Iris pigment epithelial cell (primary cell): ENCODE measurements around the gene KLF1.
A peak's percentile ranks its signal among the peaks of the same experiment; 100 is the strongest.
"Not testable (repeated sequence)": the region's sequence is repeated elsewhere in the genome, so short reads cannot be mapped to it uniquely, and the experiment has no call there.

Source experiments
- DNase-seq: peaks from one replicate; pipeline ENCODE4 v3.0.0-alpha.2; 2011; ENCODE audit warnings: low read depth

KLF1 gene

GRCh38 chr19:12867120-12868099, 19.6 kb downstream of the KLF1 start:
- peak; percentile 55 for DNase-seq

GRCh38 chr19:12866416-12867119, 20.4 kb downstream of the KLF1 start:
- DNase-seq, result no peak

- DNase-seq, result no peak
Measured at GRCh38 chr19:12865746-12866415, 21.1 kb downstream of the KLF1 start.

GRCh38 chr19:12864721-12865715, 22.0 kb downstream of the KLF1 start:
- DNase-seq, result no peak

GRCh38 chr19:12864143-12864542, 22.9 kb downstream of the KLF1 start:
- no peak for DNase-seq

GRCh38 chr19:12859546-12859945, 27.5 kb downstream of the KLF1 start:
- no peak for DNase-seq

GRCh38 chr19:12858041-12858928, 28.7 kb downstream of the KLF1 start:
- DNase-seq, result no peak

GRCh38 chr19:12856653-12857052, 30.3 kb downstream of the KLF1 start:
- DNase-seq, result no peak

- peak; percentile 71 for DNase-seq
Measured at GRCh38 chr19:12847159-12848139, 39.6 kb downstream of the KLF1 start.

- not testable (repeated sequence) for DNase-seq
Measured at GRCh38 chr19:12846613-12847012, 40.4 kb downstream of the KLF1 start.

- DNase-seq, result no peak
Measured at GRCh38 chr19:12843999-12844732, 42.8 kb downstream of the KLF1 start.

- DNase-seq, result no peak
Measured at GRCh38 chr19:12843328-12843727, 43.7 kb downstream of the KLF1 start.

GRCh38 chr19:12842511-12842910, 44.5 kb downstream of the KLF1 start:
- DNase-seq, result no peak

- no peak for DNase-seq
Measured at GRCh38 chr19:12841094-12841493, 45.9 kb downstream of the KLF1 start.

- DNase-seq, result peak; percentile 78
Measured at GRCh38 chr19:12840091-12841079, 46.6 kb downstream of the KLF1 start.

GRCh38 chr19:12838886-12839756, 47.9 kb downstream of the KLF1 start:
- no peak for DNase-seq
